BJ (cell line): ENCODE results near the gene TXNL4A. TPM values are rescaled to one million over a fixed set of nuclear protein-coding genes. Genes with fewer than 3 reads are reported as not detected.

Experiments
- CTCF ChIA-PET: fragments of 350-600 bp; formaldehyde crosslinking; extraction: SDS; loops from one replicate; lab custom pipeline; 2021; ENCODE audit warnings: antibody characterized with exemption, inconsistent platforms; lab: Yijun Ruan, JAX
- POLR2A ChIA-PET: fragments of 300-600 bp; sonication (Branson Sonifier 250); formaldehyde crosslinking; extraction: SDS; loops from one replicate; lab custom pipeline; 2021; ENCODE audit warnings: antibody characterized with exemption; lab: Charles Lee
- DNase-seq: peaks from one replicate; pipeline ENCODE4 v3.0.0-alpha.2; 2011; ENCODE audit warnings: low read depth
- H3K27me3 ChIP-seq: 2 replicates; pipeline ENCODE4 v1.6.0; 2011; ENCODE audit warnings: low read length; ENCODE audit not compliant: control insufficient read depth, insufficient read depth
- H3K36me3 ChIP-seq: 2 replicates; pipeline ENCODE4 v1.5.1; 2011; ENCODE audit warnings: low read length; ENCODE audit not compliant: control insufficient read depth, insufficient read depth
- H3K4me3 ChIP-seq: 2 replicates; pipeline ENCODE4 v1.5.1; 2011; ENCODE audit warnings: low read depth, mild to moderate bottlenecking, control low read depth, low read length
- polyA plus RNA-seq: library from polyadenylated mRNA; depleted of rRNA; stranded (reverse); fragments of >200 nt; gene quantifications from 2 replicates; pipeline ENCODE4 v1.2.3, GENCODE V29; 2011; rRNA removed
- TF ChIP-seq, protein P1 (sequence below): IDR thresholded peaks from 2 replicates; pipeline ENCODE4 v1.5.1; 2011; ENCODE audit warnings: low read depth, mild to moderate bottlenecking, control low read depth, inconsistent platforms, low read length, moderate library complexity; ENCODE audit not compliant: insufficient read depth

TXNL4A gene
- polyA plus RNA-seq, 1 experiment, result 95.8 TPM

DNA sequence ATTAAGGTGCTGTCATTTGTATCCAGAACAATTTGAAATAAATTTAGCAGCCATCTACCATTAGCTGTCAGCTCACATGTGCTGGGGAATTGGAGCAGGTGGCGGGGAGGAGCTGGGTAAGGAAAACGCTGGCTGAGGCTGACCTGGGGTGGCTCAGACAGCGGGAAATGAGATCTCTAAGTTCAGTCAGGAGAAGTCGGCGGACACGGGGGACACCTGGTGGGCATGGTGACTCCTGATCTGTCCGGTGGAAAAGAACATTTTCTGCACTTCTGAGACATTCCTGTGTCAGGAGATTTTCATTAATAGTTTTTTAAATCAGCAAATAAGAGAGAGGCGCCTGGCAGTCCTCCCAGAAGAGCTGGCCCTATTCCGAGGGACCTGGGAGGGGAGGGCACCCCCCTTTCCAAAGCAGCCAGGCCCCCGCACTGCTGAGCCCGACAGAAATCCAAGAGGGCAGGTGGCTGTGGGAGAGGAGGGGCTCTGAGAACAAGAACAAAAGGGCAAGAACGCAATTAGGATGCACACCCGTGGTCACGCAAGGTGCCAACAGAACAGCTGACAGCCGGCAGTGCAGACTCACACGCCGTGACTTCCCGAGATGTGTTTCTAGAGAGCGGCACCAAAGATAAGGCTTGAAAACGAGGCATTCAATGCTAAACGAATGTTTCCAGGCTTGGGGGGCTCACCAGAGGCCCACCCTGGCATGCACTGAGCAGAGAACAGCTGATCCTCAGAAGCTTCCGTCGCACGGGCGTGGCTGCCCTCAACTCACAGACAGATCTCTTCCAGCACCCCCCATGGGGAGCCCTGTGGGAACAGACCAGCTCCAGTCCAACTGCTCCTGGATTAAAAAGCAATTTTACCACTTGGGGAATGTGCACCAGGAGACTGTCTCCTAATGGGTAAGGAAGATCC is 63.3 kb downstream of the TXNL4A start:
- TF ChIP-seq, protein P1, sequence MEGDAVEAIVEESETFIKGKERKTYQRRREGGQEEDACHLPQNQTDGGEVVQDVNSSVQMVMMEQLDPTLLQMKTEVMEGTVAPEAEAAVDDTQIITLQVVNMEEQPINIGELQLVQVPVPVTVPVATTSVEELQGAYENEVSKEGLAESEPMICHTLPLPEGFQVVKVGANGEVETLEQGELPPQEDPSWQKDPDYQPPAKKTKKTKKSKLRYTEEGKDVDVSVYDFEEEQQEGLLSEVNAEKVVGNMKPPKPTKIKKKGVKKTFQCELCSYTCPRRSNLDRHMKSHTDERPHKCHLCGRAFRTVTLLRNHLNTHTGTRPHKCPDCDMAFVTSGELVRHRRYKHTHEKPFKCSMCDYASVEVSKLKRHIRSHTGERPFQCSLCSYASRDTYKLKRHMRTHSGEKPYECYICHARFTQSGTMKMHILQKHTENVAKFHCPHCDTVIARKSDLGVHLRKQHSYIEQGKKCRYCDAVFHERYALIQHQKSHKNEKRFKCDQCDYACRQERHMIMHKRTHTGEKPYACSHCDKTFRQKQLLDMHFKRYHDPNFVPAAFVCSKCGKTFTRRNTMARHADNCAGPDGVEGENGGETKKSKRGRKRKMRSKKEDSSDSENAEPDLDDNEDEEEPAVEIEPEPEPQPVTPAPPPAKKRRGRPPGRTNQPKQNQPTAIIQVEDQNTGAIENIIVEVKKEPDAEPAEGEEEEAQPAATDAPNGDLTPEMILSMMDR, result no peak
- ChIA-PET CTCF (interaction anchor here (1.4 kb wide), 1 partner anchor 9 kb away, joined by 4 read pairs; no protein-coding TSS in a partner anchor), POLR2A (no interaction called here)
- DNase-seq, result no peak
- Histone ChIP-seq H3K4me3 (no peak overlapping the region), H3K36me3 (peaks cover 20% of the 10 kb centered on the region), H3K27me3 (no peaks in the 10 kb centered on the region)

DNA sequence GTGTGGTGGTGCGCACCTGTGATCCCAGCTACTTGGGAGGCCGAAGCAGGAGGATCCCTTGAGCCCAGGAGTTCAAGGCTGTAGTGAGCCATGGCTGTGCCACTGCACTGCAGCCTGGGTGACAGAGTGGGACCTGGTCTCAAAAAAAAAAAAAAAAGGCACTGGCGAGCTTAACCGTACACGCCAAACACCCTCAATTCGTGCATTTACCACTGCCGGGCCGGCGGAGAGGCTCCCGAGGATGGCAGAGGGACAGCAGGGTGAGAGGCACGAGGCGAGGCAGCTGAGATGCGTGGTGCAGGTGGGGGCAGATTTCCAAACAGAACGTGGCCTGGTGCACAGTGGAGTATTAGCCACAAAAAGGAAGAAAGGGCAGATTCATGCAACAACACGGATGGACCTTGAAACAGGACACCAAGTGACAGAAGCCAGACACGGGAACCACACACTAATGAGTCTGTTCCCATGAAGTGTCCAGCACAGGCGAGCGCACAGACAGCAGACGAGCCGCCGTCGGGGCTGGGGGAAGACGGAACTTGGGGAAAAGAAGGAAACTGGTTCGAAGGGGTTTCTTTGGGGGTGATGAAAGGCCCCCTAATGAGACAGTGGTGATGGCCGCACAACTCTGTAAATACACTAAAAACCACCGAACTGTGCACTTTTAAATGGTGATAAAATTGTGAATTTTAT is 64.3 kb downstream of the TXNL4A start:
- TF ChIP-seq, protein P1, result no peak
- Histone ChIP-seq H3K36me3 (peaks cover 18% of the 10 kb centered on the region), H3K27me3 (no peaks in the 10 kb centered on the region), H3K4me3 (no peak overlapping the region)
- POLR2A ChIA-PET, result no interaction called here
- CTCF ChIA-PET, result interaction anchor here (1.4 kb wide), 1 partner anchor 10 kb away, joined by 4 read pairs; no protein-coding TSS in a partner anchor
- no peak for DNase-seq

DNA sequence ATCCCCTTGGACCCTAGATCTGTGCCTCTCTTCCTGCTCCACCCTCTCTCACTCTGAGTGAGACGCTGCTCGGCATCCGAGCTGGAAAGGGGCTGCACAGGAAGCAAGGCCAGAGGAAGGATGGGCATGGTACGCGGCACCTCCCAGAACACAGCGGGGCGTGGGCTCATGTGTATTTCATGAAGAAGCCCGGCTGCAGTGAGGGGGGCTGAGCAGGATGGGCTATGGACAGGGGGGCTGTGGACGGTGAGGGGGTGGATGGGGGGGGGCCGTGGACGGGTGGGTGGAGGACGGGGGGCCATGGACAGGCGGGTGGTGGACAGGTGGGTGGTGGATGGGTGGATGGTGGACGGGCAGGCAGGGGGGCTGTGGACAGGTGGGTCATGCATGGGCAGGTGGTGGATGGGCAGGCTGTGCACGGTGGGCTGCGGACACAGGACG is 65.4 kb downstream of the TXNL4A start:
- ChIA-PET POLR2A (no interaction called here), CTCF (no interaction called here)
- Histone ChIP-seq H3K4me3 (no peak overlapping the region), H3K27me3 (no peaks in the 10 kb centered on the region), H3K36me3 (peaks cover 13% of the 10 kb centered on the region)
- no peak for DNase-seq
- TF ChIP-seq, protein P1, result no peak

DNA sequence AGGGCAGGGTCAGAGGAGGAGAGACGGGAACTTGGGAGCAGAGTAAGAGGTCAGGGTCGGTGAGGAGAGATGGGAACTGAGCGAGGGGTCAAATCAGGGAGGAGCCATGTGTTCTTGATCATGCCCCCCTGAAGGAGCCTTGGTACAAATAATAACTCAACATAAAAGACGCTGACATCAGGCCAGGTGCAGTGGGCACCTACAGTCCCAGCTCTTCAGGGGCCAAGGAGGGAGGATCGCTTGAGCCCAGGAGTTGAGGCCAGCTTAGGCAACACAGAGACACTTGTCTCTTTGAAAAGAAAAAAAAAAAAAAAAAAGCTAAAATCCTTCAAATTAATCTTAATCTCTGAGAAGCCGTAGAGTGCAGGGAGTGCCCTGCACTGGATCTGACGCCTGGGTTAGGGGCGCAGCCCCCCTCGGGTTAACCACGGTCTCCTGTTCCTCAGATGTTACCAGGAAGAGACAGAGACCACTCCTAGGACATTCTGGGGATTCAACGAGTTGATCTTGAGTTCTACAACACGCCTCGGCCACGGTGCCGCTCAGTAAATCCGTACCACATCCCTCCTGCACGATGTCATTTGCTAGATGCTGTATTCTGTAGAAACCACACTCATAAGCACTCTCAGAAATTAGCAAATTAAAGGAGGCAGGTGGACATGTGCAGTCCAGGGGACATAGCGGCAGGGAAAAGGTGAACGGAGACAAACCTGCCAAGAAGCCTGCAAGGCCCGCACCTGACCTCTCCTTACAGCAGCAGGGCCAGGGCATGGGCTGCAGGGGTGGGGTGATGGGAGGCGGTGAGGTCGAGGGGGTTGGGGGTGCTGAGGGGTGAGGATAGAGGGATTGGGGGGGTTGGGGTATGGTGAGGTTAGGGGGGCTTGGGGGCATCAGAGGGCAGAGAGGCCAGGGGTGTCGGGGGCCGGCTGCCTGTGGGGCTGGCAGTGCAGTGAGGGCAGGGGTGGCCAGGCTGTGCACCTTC is 66.1 kb downstream of the TXNL4A start:
- ChIA-PET CTCF (no interaction called here), POLR2A (no interaction called here)
- H3K4me3 ChIP-seq, result no peak overlapping the region
- TF ChIP-seq, protein P1, result no peak
- no peak for DNase-seq
- peaks cover 16% of the 10 kb centered on the region for H3K36me3 ChIP-seq
- no peaks in the 10 kb centered on the region for H3K27me3 ChIP-seq

Other genes with a start within 250 kb of the TXNL4A start
- not detected in 2 replicates for gene KCNG2, start 190.6 kb downstream of the TXNL4A start, polyA plus RNA-seq
- 19.3 and 26.4 TPM in 2 replicates for gene SLC66A2, start 36.9 kb downstream of the TXNL4A start, polyA plus RNA-seq
- gene HSBP1L1, start 23.9 kb downstream of the TXNL4A start, polyA plus RNA-seq, result 19.1 and 26.4 TPM in 2 replicates
- gene RBFA, start 45.9 kb upstream of the TXNL4A start, polyA plus RNA-seq, result 26.1 and 32.4 TPM in 2 replicates
- gene ADNP2, start 120.7 kb upstream of the TXNL4A start, polyA plus RNA-seq, result 4.1 and 4.4 TPM in 2 replicates